IPS-15b (cell line): Measurements from ENCODE around the gene DAG1.
"Not testable (repeated sequence)": the region's sequence is repeated elsewhere in the genome, so short reads cannot be mapped to it uniquely, and the experiment has no call there.

Source experiments
- H3K27me3 ChIP-seq: one replicate; pipeline ENCODE4 v1.6.1; 2013; ENCODE audit warnings: low read length; ENCODE audit not compliant: control insufficient read depth, insufficient read depth
- H3K36me3 ChIP-seq: one replicate; pipeline ENCODE4 v1.6.1; 2013; ENCODE audit warnings: low read length; ENCODE audit not compliant: control insufficient read depth, insufficient read depth
- H3K4me1 ChIP-seq: one replicate; pipeline ENCODE4 v1.6.1; 2013; ENCODE audit warnings: mild to moderate bottlenecking, low read length; ENCODE audit not compliant: control insufficient read depth, insufficient read depth
- H3K4me3 ChIP-seq: one replicate; pipeline ENCODE4 v1.5.1; 2013; ENCODE audit warnings: low read depth, low read length
- H3K9ac ChIP-seq: one replicate; pipeline ENCODE4 v1.6.1; 2013; ENCODE audit warnings: low read depth, mild to moderate bottlenecking, low read length
- H3K9me3 ChIP-seq: one replicate; pipeline ENCODE4 v1.6.1; 2013; ENCODE audit warnings: mild to moderate bottlenecking, low read length; ENCODE audit not compliant: control insufficient read depth, insufficient read depth

Gene DAG1

GRCh38 chr3:49476563-49476962 lies 6.5 kb downstream of the DAG1 start:
- no peaks in the 10 kb centered on the region for H3K9me3 ChIP-seq
- H3K4me3 ChIP-seq, result no peak overlapping the region
- no peaks in the 10 kb centered on the region for H3K27me3 ChIP-seq
- no peaks in the 10 kb centered on the region for H3K36me3 ChIP-seq
- peaks cover 5% of the 10 kb centered on the region for H3K4me1 ChIP-seq
- no peak overlapping the region for H3K9ac ChIP-seq

GRCh38 chr3:49482766-49483165 lies 12.7 kb downstream of the DAG1 start:
- Histone ChIP-seq H3K9me3 (no peaks in the 10 kb centered on the region), H3K9ac (no peak overlapping the region), H3K4me3 (no peak overlapping the region), H3K36me3 (peaks cover 4% of the 10 kb centered on the region), H3K27me3 (no peaks in the 10 kb centered on the region), H3K4me1 (peaks cover 2% of the 10 kb centered on the region)

- Histone ChIP-seq H3K27me3 (no peaks in the 10 kb centered on the region), H3K9me3 (no peaks in the 10 kb centered on the region), H3K36me3 (peaks cover 7% of the 10 kb centered on the region), H3K4me3 (no peak overlapping the region), H3K9ac (no peak overlapping the region), H3K4me1 (peaks cover 2% of the 10 kb centered on the region)
These were observed 14.4 kb downstream of the DAG1 start for GRCh38 chr3:49484471-49484870.

- H3K9me3 ChIP-seq, result no peaks in the 10 kb centered on the region
- no peak overlapping the region for H3K4me3 ChIP-seq
- H3K36me3 ChIP-seq, result peaks cover 7% of the 10 kb centered on the region
- H3K27me3 ChIP-seq, result no peaks in the 10 kb centered on the region
- no peak overlapping the region for H3K9ac ChIP-seq
- H3K4me1 ChIP-seq, result peaks cover 2% of the 10 kb centered on the region
These were observed 19.2 kb downstream of the DAG1 start for GRCh38 chr3:49489247-49489646.

GRCh38 chr3:49492969-49493368 lies 22.9 kb downstream of the DAG1 start:
- no peaks in the 10 kb centered on the region for H3K9me3 ChIP-seq
- no peak overlapping the region for H3K9ac ChIP-seq
- no peaks in the 10 kb centered on the region for H3K4me1 ChIP-seq
- no peak overlapping the region for H3K4me3 ChIP-seq
- peaks cover 3% of the 10 kb centered on the region for H3K36me3 ChIP-seq
- no peaks in the 10 kb centered on the region for H3K27me3 ChIP-seq

GRCh38 chr3:49493901-49494300 lies 23.8 kb downstream of the DAG1 start:
- Histone ChIP-seq H3K4me3 (no peak overlapping the region), H3K9me3 (no peaks in the 10 kb centered on the region), H3K27me3 (no peaks in the 10 kb centered on the region), H3K4me1 (no peaks in the 10 kb centered on the region), H3K36me3 (peaks cover 3% of the 10 kb centered on the region), H3K9ac (no peak overlapping the region)

GRCh38 chr3:49495023-49495422 lies 25.0 kb downstream of the DAG1 start:
- Histone ChIP-seq H3K36me3 (no peaks in the 10 kb centered on the region), H3K9ac (no peak overlapping the region), H3K9me3 (no peaks in the 10 kb centered on the region), H3K4me1 (no peaks in the 10 kb centered on the region), H3K27me3 (no peaks in the 10 kb centered on the region), H3K4me3 (no peak overlapping the region)

GRCh38 chr3:49496845-49497244 lies 26.8 kb downstream of the DAG1 start:
- H3K4me1 ChIP-seq, H3K36me3 ChIP-seq, H3K9me3 ChIP-seq, H3K4me3 ChIP-seq, H3K9ac ChIP-seq, H3K27me3 ChIP-seq: not testable (repeated sequence)

GRCh38 chr3:49497606-49498005 lies 27.5 kb downstream of the DAG1 start:
- no peak overlapping the region for H3K9ac ChIP-seq
- no peak overlapping the region for H3K4me3 ChIP-seq
- H3K36me3 ChIP-seq, result no peaks in the 10 kb centered on the region
- H3K9me3 ChIP-seq, result no peaks in the 10 kb centered on the region
- peaks cover 3% of the 10 kb centered on the region for H3K4me1 ChIP-seq
- no peaks in the 10 kb centered on the region for H3K27me3 ChIP-seq

- no peak overlapping the region for H3K4me3 ChIP-seq
- H3K9me3 ChIP-seq, result no peaks in the 10 kb centered on the region
- no peak overlapping the region for H3K9ac ChIP-seq
- H3K36me3 ChIP-seq, result no peaks in the 10 kb centered on the region
- no peaks in the 10 kb centered on the region for H3K27me3 ChIP-seq
- H3K4me1 ChIP-seq, result peaks cover 3% of the 10 kb centered on the region
These were observed 28.2 kb downstream of the DAG1 start for GRCh38 chr3:49498239-49498638.

- no peak overlapping the region for H3K4me3 ChIP-seq
- no peak overlapping the region for H3K9ac ChIP-seq
- H3K27me3 ChIP-seq, result no peaks in the 10 kb centered on the region
- peaks cover 3% of the 10 kb centered on the region for H3K4me1 ChIP-seq
- no peaks in the 10 kb centered on the region for H3K36me3 ChIP-seq
- no peaks in the 10 kb centered on the region for H3K9me3 ChIP-seq
These were observed 28.6 kb downstream of the DAG1 start for GRCh38 chr3:49498648-49499047.

- Histone ChIP-seq H3K4me1 (peaks cover 3% of the 10 kb centered on the region), H3K36me3 (no peaks in the 10 kb centered on the region), H3K27me3 (no peaks in the 10 kb centered on the region), H3K9me3 (no peaks in the 10 kb centered on the region), H3K9ac (no peak overlapping the region), H3K4me3 (no peak overlapping the region)
These were observed 30.2 kb downstream of the DAG1 start for GRCh38 chr3:49500205-49500731.
